Measurements from ENCODE around the gene TGM1. TPM values are rescaled to one million over a fixed set of nuclear protein-coding genes. Genes with fewer than 3 reads are reported as not detected.

The TGM1 gene
- total and polyA plus RNA-seq, 4 donors, result 0.52 to 5.7 (median 1.1) TPM

DNA sequence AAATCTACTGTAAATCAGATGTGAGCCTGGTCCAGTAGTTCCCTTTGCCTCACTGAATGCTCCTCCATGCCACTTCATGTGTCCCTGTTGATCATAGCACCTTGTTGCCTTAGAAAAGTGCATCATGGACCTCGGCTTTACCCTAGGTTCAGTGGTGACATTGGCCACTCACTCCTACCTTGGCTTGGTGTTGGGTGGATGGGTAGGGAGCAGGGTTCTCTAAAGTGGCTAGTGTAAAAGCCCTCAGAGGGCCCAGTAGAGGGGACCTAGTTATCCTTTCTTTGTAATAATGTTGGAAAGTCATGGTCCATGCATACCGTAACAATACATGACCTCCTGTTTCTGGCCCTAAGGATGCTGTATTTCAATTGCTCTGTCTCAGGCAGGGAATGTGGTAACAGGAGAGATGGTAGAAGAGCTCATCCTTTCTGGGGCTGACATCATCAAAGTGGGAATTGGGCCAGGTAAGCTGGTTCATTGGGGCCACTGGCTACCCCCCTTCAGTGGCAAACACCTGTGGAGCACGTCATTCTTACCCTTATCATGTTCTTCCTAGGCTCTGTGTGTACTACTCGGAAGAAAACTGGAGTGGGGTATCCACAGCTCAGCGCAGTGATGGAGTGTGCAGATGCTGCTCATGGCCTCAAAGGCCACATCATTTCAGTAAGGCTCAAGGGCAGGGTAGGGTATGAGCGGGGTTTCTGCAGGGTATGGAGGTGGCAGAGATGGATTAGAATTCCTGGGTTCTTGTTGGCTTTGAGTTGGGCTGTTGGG, 26.1 kb downstream of the TGM1 start:
- Histone ChIP-seq H3K27ac (ENCODE audit: low read depth in 1 of 2, low read length in 2 of 2) (no peak overlapping the region), H3K4me1 (ENCODE audit: control insufficient read depth in 1 of 2, insufficient read depth in 2 of 2, low read length in 2 of 2) (peaks cover 3% of the 10 kb centered on the region in 2 donors), H3K36me3 (ENCODE audit: control insufficient read depth in 1 of 2, insufficient read depth in 2 of 2, low read length in 1 of 2) (peaks cover 0 to 7% of the 10 kb centered on the region in 2 donors), H3K27me3 (ENCODE audit: control insufficient read depth in 1 of 2, insufficient read depth in 2 of 2, low read length in 1 of 2) (no peaks in the 10 kb centered on the region), H3K4me3 (ENCODE audit: low read length in 2 of 2) (no peak overlapping the region), H3K9me3 (ENCODE audit: control insufficient read depth, low read length) (no peaks in the 10 kb centered on the region)
- WGBS, 2 donors, result 88 to 92% methylated on average over 6 of the region's 6 CpGs
- ATAC-seq (ENCODE audit: low FRiP score), result no peak
- DNase-seq, result no peak
- intact Hi-C loops (cut with DNase I), result loop anchor here in 1 of 2 donors (5.0 kb wide), 1 partner anchor 195 kb away; no protein-coding TSS in a partner anchor

DNA sequence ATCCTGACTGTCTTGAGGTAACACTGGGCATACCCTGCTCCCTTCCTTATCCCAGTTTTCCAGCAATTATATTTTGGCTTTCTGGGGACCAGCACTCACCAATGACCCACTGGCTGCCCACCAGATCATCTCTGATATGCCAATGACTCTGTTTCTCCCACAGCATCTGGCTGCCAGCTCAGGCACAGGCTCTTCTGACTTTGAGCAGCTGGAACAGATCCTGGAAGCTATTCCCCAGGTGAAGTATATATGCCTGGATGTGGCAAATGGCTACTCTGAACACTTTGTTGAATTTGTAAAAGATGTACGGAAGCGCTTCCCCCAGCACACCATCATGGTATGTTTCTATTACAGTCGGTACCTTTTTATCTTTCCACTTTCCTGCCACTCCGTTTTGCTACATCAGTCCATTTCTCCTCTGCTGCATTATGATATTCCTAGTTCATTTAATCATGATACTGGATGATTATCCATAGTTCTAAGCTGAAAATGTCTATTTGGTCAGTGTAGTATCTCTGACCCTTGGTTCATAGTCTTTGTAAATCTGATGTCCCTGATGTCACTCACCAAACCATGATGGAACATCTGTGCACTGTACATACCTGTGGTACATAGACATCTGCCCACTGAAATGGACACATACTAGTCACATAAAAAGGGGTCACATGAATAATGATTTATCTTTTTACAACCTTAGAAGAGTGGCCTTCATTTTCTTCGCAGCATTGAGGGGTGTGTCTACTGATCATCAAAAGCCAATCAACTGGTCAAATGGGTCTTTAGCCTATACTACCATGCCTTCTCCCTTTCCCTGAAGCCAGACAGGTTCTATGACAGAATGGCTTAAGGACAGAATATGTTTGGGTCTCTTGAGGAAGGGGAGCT, 26.9 kb downstream of the TGM1 start:
- Histone ChIP-seq H3K9me3 (ENCODE audit: control insufficient read depth, low read length) (no peaks in the 10 kb centered on the region), H3K27me3 (ENCODE audit: control insufficient read depth in 1 of 2, insufficient read depth in 2 of 2, low read length in 1 of 2) (no peaks in the 10 kb centered on the region), H3K27ac (ENCODE audit: low read depth in 1 of 2, low read length in 2 of 2) (peak overlapping the region in 1 of 2 donors; percentile 12), H3K4me1 (ENCODE audit: control insufficient read depth in 1 of 2, insufficient read depth in 2 of 2, low read length in 2 of 2) (peaks cover 1 to 3% of the 10 kb centered on the region in 2 donors), H3K36me3 (ENCODE audit: control insufficient read depth in 1 of 2, insufficient read depth in 2 of 2, low read length in 1 of 2) (peaks cover 0 to 7% of the 10 kb centered on the region in 2 donors), H3K4me3 (ENCODE audit: low read length in 2 of 2) (no peak overlapping the region)
- ATAC-seq (ENCODE audit: low FRiP score), result no peak
- no peak for DNase-seq
- WGBS, 2 donors, result 86 to 91% methylated on average over 5 of the region's 5 CpGs
- intact Hi-C loops (cut with DNase I), result loop anchor here in 1 of 2 donors (5.0 kb wide), 1 partner anchor 196 kb away; no protein-coding TSS in a partner anchor

DNA sequence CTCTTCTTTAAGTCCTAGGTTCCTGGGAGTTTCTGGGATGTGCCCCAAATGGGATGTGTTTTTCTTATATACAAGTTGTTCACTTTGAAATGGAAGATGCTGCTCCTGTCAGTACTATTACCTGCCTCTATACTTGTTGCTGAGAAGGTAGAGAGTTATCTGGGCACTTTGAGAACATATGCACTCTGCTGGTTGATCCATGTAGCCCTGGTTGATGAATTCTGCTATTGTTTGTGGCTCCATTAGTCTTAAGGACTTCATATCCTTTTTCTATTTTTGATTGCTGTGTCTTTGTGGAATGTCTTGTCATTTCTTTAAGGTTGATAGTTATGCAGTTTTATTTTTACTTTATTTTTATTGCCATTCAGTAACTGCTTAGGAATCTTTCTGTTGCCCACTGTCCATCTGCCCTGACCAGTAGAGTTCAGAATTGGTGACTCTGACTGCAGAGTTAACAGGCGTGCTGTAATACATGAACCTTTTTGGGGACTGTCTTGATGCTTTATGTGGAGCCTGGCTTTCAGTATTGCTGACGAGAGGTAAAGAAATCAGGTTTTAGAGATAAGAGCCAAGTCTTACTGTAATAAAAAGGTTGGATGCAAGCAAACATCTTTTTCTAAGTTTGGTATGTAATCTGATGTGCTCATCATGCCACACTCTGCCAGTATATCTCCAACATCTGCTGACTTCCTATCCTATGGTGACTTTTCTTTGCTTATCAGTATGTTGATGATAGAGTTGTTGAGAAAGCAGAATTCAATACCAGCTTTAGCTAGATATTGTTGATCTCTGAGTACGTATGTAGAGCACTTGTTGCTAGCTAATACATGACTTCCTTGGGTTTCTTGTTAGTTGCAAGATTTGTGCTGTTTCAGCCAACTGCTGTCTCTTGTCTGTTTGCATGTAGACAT, 28.6 kb downstream of the TGM1 start:
- H3K36me3 ChIP-seq (ENCODE audit: control insufficient read depth in 1 of 2, insufficient read depth in 2 of 2, low read length in 1 of 2), result peaks cover 0 to 4% of the 10 kb centered on the region in 2 donors
- no peak for ATAC-seq (ENCODE audit: low FRiP score)
- intact Hi-C loops (cut with DNase I), result loop anchor here in 1 of 2 donors (5.0 kb wide), 2 partner anchors 37 to 198 kb away; partner anchors contain the start of gene TM9SF1
- H3K27me3 ChIP-seq (ENCODE audit: control insufficient read depth in 1 of 2, insufficient read depth in 2 of 2, low read length in 1 of 2), result no peaks in the 10 kb centered on the region
- no peak overlapping the region for H3K4me3 ChIP-seq (ENCODE audit: low read length in 2 of 2)
- no peak for DNase-seq
- WGBS, 2 donors, result 80 to 83% methylated on average over 3 of the region's 3 CpGs
- no peaks in the 10 kb centered on the region for H3K9me3 ChIP-seq (ENCODE audit: control insufficient read depth, low read length)
- H3K27ac ChIP-seq (ENCODE audit: low read depth in 1 of 2, low read length in 2 of 2), result no peak overlapping the region
- H3K4me1 ChIP-seq (ENCODE audit: control insufficient read depth in 1 of 2, insufficient read depth in 2 of 2, low read length in 2 of 2), result peaks cover 0 to 3% of the 10 kb centered on the region in 2 donors

DNA sequence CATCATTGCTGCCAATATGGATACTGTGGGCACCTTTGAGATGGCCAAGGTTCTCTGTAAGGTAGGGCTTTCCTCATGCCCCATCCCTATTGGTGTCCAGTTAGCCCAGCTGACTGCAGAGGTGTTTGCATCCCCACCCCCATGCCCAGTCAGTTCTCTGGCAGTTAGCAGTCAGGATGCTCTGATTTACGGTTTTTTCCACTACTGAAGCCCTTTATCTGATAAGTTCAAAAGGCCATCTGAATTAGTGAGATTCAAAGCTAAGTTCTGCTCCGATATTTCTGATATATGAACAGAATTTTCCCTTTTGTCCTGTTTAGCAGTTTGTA, 29.5 kb downstream of the TGM1 start:
- Histone ChIP-seq H3K4me1 (ENCODE audit: control insufficient read depth in 1 of 2, insufficient read depth in 2 of 2, low read length in 2 of 2) (peaks cover 0 to 3% of the 10 kb centered on the region in 2 donors), H3K27ac (ENCODE audit: low read depth in 1 of 2, low read length in 2 of 2) (peak overlapping the region in 1 of 2 donors; percentile 93), H3K4me3 (ENCODE audit: low read length in 2 of 2) (peak overlapping the region; percentile 43 to 60), H3K36me3 (ENCODE audit: control insufficient read depth in 1 of 2, insufficient read depth in 2 of 2, low read length in 1 of 2) (peaks cover 0 to 4% of the 10 kb centered on the region in 2 donors), H3K27me3 (ENCODE audit: control insufficient read depth in 1 of 2, insufficient read depth in 2 of 2, low read length in 1 of 2) (no peaks in the 10 kb centered on the region), H3K9me3 (ENCODE audit: control insufficient read depth, low read length) (no peaks in the 10 kb centered on the region)
- 71 to 73% methylated on average over 2 of the region's 2 CpGs for WGBS, 2 donors
- DNase-seq (no peak), ATAC-seq (ENCODE audit: low FRiP score) (no peak)
- intact Hi-C loops (cut with DNase I), result loop anchor here in 1 of 2 donors (5.0 kb wide), 1 partner anchor 36 kb away; the partner anchor contains the start of gene TM9SF1

DNA sequence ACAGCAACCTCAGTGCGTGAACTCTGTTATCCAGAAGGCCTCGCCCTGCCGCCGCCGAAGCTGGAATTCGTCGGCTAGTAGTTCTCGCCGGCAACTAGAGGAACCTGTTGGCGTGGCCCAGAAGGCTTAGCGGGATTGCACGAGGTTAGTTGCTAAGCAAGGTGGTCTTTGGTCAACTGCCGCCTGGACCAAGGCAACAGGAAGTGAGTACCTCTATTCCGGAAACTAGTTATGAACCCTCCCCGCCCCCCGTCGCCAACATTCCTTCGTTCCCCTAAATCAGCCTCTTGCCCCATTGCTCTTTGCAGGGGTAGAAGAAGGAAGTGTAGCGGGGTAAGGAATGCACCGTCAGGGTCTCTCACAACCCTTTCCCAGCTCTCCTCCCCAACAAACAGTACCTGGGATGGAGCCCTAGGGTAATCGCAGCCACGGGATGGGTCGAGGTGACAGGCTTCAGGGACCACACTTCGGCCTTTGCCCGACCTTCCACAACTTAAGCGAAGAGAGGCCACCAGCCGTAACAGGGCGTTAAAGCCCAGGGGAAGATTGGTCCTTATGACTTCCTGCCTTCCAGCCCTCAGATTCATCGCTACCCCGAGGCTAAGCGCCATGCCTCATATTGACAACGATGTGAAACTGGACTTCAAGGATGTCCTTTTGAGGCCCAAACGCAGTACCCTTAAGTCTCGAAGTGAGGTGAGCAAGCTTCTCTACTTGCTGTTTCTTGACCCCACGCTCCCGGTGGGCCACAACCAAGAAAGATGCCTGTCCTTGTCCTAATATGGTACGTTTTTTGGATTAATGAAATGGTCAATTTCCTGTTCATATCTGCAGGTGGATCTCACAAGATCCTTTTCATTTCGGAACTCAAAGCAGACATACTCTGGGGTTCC, 30.1 kb downstream of the TGM1 start, which contains the start of gene GMPR2:
Gene GMPR2 (plus strand): TSS at position 285 of the 893 bp plus-strand sequence. CDS start 325 bp downstream, at position 610.
- DNase-seq, result no peak
- intact Hi-C loops (cut with DNase I), result loop anchor here (1.0 to 5.0 kb wide), 2 partner anchors 36 to 38 kb away; partner anchors contain the start of gene TM9SF1 (in 2 of the 2)
- 3% methylated on average over 38 of the region's 38 CpGs for WGBS, 2 donors

DNA sequence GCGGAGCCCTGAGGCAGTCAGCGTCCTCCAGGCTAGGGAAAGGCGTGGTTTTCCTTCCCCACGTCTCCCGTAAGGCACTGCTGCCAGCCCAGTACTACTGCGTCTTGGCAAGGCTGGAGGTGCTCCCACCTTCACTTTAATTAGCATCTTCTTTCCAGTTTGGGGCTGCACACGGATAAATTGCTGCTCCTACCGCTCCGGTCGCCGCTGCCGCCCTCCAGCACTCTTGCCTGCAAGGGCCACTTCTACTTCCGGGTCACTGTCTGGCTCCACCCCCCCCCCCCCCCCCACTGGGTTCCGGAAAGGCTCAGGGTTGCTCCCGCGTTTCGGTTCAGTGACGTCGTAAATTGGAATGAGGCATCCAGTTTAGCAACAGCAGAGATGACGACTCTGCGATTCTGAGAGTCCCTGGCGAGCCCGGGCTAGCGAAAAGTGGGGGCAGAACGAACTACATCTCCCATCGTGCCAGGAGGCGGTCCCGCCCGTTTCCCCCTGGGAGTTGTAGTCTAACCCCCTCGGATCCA, 30.8 kb downstream of the TGM1 start, which contains the start of gene NEDD8:
Gene NEDD8 (minus strand): TSS at position 247 of the 524 bp plus-strand sequence. CDS start 100 bp downstream, at position 147.
- Histone ChIP-seq H3K27ac (ENCODE audit: low read depth in 1 of 2, low read length in 2 of 2) (peak within 1 kb of the TSS in 1 of 2 donors; percentile 93), H3K9me3 (ENCODE audit: control insufficient read depth, low read length) (no peaks in the 10 kb centered on the region), H3K4me3 (ENCODE audit: low read length in 2 of 2) (peak within 1 kb of the TSS; percentile 60 to 61), H3K27me3 (ENCODE audit: control insufficient read depth in 1 of 2, insufficient read depth in 2 of 2, low read length in 1 of 2) (no peaks in the 10 kb centered on the region), H3K4me1 (ENCODE audit: control insufficient read depth in 1 of 2, insufficient read depth in 2 of 2, low read length in 2 of 2) (peaks cover 0 to 3% of the 10 kb centered on the region in 2 donors), H3K36me3 (ENCODE audit: control insufficient read depth in 1 of 2, insufficient read depth in 2 of 2, low read length in 1 of 2) (peaks cover 0 to under 1% of the 10 kb centered on the region in 2 donors)
- 0% methylated on average over 30 of the region's 30 CpGs for WGBS, 2 donors
- intact Hi-C loops (cut with DNase I), result loop anchor here (1.0 to 5.0 kb wide), 2 partner anchors 35 to 37 kb away; partner anchors contain the start of gene TM9SF1 (in 2 of the 2)
- ATAC-seq (ENCODE audit: low FRiP score), result peak; percentile 93
- peak; percentile 97 for DNase-seq

More for the DNA sequence above, 30.1 kb downstream of the TGM1 start, which contains the start of gene GMPR2:
- Histone ChIP-seq H3K27ac (ENCODE audit: low read depth in 1 of 2, low read length in 2 of 2) (peak within 1 kb of the TSS in 1 of 2 donors; percentile 93), H3K9me3 (ENCODE audit: control insufficient read depth, low read length) (no peaks in the 10 kb centered on the region), H3K4me3 (ENCODE audit: low read length in 2 of 2) (peak within 1 kb of the TSS; percentile 60 to 61), H3K27me3 (ENCODE audit: control insufficient read depth in 1 of 2, insufficient read depth in 2 of 2, low read length in 1 of 2) (no peaks in the 10 kb centered on the region), H3K36me3 (ENCODE audit: control insufficient read depth in 1 of 2, insufficient read depth in 2 of 2, low read length in 1 of 2) (peaks cover 0 to 2% of the 10 kb centered on the region in 2 donors), H3K4me1 (ENCODE audit: control insufficient read depth in 1 of 2, insufficient read depth in 2 of 2, low read length in 2 of 2) (peaks cover 0 to 3% of the 10 kb centered on the region in 2 donors)
- ATAC-seq (ENCODE audit: low FRiP score), result peak; percentile 72

Measured in aorta (tissue), 5 donors.